ENCODE measurements around the gene SYT9.

SYT9 gene

GRCh38 chr11:7423946-7424345 is 172.2 kb downstream of the SYT9 start:
- DNase-seq (ENCODE audit: low read depth) = no peak

DNA sequence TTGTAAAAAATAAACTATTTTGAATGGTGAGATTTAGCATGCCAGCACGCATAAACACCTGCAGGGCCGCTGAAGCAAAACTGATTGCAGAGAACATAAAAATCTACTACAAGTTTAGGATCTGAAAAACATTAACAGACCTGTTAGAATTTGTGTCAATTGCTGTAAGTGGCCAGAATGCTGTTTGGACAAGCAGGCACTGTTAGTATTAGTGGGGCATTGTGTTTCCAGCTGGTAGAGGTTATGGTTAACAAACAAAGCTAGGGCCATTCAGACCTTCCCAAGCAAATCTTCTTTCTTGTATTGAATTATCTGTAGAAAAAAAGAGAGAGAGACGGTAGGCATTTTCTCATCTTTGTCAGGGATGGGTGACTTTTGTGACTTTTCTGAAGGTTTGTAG is 176.0 kb downstream of the SYT9 start:
- DNase-seq (ENCODE audit: low read depth) = no peak

DNA sequence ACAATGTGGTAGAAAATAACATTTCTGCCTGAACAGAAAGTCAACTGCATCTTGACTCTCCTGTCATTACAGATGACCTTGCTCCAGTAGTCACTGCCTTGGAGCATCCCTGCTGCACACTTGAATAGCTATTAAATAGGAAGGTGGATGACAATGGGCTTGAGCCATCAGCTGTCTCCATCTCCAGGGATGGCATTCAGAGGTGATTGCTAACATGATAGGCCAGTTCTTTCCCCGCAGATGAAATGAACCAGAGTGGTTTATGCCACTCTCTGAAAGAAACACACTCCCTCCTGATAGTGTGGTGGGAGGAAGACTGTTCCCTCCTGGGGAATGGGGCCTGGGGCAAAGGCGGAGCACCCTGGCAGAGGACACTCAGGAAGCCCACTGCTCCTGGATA is 176.5 kb downstream of the SYT9 start:
- no peak for DNase-seq (ENCODE audit: low read depth)

- DNase-seq (ENCODE audit: low read depth) = no peak
Measured at GRCh38 chr11:7430496-7430895, 178.8 kb downstream of the SYT9 start.

GRCh38 chr11:7435176-7435575 is 183.5 kb downstream of the SYT9 start:
- no peak for DNase-seq (ENCODE audit: low read depth)

GRCh38 chr11:7436146-7436545 is 184.4 kb downstream of the SYT9 start:
- no peak for DNase-seq (ENCODE audit: low read depth)

DNA sequence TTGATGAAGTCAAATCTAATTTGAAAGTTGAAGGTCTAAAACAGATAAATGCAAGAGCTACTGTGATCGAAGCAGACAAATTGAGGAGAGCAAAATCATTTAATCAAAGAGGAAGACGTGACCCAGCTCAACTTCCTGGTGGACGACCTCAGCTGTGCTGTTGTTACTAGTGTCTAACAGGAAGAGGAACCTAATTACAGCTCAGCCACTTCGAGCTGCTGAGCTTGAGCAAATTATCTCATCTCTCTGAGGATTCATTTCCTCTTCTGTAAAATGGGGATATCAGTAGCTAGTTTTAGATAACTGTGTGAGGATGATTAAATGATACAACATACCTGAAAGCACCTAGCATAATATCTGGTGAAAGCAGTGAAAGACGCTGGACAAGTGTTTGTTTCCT is 185.0 kb downstream of the SYT9 start:
- DNase-seq (ENCODE audit: low read depth) = no peak

DNA sequence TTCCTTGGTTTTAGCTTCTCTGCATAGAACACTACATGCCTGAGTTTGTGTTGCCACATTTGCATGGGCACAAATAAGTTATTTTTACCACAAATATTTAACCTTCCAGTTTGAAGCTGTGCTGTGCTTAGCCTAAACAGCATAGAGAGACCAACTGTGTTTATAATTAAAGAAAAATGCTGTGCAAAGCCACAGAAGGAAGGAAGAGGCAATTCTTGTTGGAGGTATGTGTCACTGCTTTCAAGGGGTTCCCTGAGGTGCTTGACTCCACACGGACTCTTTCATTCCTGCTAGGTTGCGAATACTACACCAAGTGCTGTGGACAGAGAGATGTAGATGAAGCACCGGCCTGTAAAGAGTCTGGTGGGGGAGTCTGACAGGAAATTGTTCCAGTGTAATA is 186.0 kb downstream of the SYT9 start:
- DNase-seq (ENCODE audit: low read depth) = peak; percentile 29

- no peak for DNase-seq (ENCODE audit: low read depth)
Measured at GRCh38 chr11:7439746-7440320, 188.1 kb downstream of the SYT9 start.

GRCh38 chr11:7442588-7443215 is 191.0 kb downstream of the SYT9 start:
- peak; percentile 24 for DNase-seq (ENCODE audit: low read depth)

DNA sequence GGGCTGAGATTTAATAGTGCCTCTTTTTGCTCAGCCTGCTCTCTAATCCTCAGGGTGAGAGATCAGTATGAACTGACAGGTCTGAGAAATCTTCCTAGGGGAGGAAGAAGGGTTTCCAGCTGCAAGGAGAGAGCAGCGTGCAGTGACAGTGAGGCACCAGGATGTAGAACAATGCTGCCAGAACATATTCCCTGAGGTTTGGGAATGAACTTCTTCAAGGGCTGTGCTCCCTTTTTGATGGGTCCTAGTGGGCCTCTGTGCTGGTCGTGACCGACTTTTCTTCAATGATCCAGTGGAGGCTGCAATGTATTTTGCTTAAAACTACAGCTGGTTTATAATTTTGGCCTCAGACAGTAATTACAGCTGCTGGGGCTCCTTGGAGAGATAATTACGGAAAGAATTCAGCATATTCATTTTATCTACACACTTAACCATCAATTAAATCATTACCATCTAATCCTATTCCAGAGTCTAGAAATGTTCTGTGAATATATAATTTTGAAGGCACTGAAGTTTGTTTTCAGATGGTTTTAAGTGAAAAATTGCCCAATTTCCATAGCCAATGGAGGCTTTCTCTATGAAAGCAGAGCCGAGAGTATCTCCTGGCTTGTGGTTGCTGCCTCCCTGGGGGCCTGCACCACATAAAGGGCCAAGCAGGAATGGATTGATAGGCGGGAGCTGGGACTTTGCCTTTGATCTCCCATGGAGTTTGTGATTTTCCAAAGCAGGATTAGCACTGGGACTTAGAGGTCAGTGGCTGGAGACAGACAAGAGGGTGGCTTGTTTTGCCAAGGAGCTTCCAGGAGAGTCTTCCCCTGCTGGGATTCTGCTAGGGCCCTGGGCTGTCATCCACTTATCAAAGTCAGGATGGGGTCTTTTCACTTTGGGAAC is 192.6 kb downstream of the SYT9 start:
- DNase-seq (ENCODE audit: low read depth) = no peak

DNA sequence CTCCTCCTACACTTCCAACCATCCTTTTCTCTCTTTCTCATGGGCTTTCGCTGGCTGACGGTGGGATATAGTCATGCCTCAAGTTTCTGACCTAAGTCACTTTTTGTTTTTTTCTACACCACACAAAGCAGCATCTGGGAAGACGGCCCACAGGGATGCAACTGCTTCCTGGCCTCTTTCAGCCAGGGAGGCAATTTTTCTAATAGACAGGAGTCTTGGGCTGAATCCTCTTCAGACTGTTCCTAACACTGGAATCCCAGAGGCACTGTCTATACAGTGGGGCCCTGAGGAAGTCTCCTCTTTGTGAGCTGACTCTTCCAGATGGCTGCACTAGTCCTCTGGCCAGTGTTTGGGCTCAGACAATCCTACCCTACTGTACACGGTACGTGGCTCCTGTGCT is 193.9 kb downstream of the SYT9 start:
- DNase-seq (ENCODE audit: low read depth) = no peak

DNA sequence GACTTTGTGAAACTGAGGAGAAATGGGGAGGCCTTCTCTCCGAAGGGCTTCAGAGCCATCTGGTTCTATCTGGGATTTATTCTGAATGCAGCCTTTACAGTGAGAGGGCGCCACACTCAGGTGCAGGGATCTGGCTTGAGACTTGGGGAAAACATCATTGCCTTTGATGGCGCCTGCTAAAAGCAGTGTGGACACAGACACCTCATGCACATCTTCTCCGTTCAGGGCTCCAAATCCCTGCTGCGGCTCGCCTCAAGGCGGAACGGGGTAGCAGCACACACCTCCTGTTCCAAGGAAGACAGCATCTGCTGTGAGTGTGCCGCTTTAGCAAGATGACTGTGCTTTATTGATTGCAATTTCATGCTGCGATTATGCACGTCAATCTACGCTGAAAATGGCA is 196.5 kb downstream of the SYT9 start:
- DNase-seq (ENCODE audit: low read depth) = no peak

DNA sequence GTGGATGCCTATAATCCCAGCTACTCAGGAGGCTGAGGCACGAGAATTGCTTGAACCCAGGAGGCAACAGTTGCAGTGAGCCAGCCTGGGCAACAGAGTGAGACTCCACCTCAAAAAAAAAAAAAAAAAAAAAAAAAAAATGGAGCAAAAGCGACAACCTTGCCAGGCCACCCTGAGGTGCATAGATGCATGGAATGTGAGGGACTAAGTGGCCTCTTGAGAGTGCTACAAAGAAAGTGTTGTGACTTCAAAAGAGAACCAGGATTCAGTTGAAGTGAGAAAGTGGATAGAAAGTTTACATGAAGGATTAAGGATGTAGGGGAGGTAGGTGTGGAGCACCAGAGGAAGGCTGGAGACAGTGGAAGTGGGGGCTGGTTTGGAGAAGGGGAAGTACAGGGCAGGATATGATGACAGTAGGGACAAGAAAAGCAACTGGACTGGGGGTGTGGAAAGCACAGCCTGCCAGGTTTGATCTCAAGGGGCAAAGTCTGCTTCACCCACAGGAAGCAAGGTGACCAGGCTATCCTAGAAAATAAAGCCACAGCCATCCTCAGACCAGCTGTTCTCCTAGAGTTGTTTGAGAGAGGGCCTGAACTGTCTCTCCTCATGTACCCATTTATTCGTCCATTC is 197.6 kb downstream of the SYT9 start:
- DNase-seq (ENCODE audit: low read depth) = no peak

- no peak for DNase-seq (ENCODE audit: low read depth)
Measured at GRCh38 chr11:7449841-7450214, 198.1 kb downstream of the SYT9 start.

DNA sequence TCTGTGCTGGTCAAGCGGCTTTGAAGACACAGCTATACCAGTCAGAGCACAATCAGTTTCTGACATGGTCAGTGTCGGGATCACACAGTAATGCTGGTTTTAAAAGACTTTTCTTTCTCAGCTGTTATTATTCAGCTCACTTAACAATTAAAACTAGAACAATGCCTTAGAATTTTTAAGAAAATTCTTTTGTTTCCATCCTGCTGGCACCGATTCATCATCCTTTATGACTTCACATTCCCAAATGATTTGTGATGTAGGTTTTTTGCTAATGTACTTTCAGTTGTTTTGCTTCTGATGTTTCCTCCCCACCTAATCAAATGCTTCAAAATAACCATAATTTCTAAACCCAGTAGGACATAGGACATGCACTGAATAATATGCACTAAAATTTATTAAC is 199.1 kb downstream of the SYT9 start:
- DNase-seq (ENCODE audit: low read depth) = no peak

DNA sequence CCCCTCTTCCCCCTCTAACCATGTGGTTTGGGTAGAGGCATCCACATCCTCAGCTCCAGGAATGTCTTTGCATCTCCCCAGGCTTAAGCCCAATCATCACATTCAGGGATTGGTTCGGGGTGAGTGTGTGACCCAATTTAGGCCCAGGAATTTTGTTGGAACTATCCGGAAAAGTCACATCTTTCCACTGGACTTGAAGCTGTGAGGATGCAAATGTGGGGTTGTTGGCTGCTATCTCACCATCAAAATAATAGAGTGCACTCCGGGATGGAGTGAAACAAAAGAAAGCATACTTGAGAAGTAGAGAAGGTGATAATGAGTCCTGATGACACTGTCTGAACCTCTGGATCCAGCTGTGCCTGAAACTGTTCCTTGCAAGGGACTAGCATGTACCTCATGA is 199.8 kb downstream of the SYT9 start:
- DNase-seq (ENCODE audit: low read depth) = no peak

GRCh38 chr11:7451952-7452494 is 200.3 kb downstream of the SYT9 start:
- no peak for DNase-seq (ENCODE audit: low read depth)

DNA sequence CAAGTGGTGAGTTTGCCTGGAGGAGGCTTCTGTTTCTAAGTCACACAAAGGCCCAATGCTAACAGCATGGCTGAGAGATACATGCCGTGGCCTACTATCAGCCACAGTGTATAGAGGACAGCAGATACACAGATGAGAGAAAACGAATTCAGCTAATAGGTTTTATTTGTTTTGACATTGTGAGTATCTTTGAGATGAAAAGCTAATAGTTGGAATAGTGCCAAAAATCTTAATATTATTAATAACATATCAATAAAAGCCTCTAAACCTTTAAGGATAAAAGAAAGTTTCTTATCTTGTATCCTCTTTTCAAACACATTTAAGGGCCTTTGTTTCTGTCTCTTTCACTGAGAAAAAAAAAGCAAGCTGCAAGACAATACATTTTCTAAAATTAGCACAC is 203.2 kb downstream of the SYT9 start:
- DNase-seq (ENCODE audit: low read depth) = no peak

DNA sequence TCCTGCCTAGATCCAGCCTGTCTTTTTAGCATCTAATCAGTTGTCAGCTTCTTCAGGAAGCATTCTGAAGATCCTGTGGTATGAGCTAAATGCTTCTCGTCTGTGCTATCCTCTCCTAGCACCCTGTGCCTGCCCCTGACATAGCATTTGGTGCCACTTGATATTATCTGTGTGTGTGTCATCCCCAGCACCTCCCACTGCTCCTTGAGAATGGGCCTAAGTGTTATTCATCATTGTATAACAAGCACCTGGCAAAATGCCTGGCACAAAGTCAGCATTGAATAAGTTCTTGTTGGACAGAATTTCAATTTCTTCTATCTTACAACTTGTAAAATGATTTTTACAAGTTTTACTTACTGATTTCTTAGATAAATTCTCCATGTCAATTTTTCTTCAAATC is 205.5 kb downstream of the SYT9 start:
- peak; percentile 48 for DNase-seq (ENCODE audit: low read depth)

DNA sequence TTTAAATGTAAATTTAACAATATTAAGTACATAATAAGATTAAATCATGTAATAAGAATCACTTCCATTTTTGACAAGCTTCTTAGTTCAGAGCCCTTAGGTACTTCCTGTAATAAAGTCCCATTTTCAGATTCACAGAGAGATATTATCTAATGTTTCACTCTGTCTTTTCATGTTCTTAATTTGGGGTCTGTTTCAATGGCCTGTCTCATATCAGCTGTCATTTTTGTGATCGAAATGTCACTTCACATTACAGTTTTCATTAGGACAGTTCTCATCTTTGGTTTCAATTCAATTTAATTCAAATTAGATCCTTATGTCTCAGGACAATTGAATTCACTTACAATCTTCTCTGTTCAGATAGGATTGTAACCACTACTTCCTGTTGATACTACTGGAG is 211.0 kb downstream of the SYT9 start:
- no peak for DNase-seq (ENCODE audit: low read depth)

- no peak for DNase-seq (ENCODE audit: low read depth)
Measured at GRCh38 chr11:7467652-7468051, 215.9 kb downstream of the SYT9 start.
